NCI-H345 treated with DMSO at 0.1 percent for 48 hours (cell line): Measurements from ENCODE around the gene PLEKHG5.

Experiments used
- DNase-seq: peaks from one replicate; lab custom pipeline; 2025; ENCODE audit not compliant: unreplicated experiment; lab: John Stamatoyannopoulos, UW

The PLEKHG5 gene

GRCh38 chr1:6491480-6491962 lies at the start of gene PLEKHG5:
PLEKHG5 (minus strand) TSS chr1:6491667; CDS start chr1:6477571, 14,096 bp downstream.
- DNase-seq = no peak

GRCh38 chr1:6538956-6539355 lies 47.5 kb upstream of the PLEKHG5 start:
- DNase-seq = no peak

- DNase-seq = no peak
These were observed 44.8 kb upstream of the PLEKHG5 start for GRCh38 chr1:6536291-6536690.

GRCh38 chr1:6535214-6535613 lies 43.7 kb upstream of the PLEKHG5 start:
- no peak for DNase-seq

- no peak for DNase-seq
These were observed 42.9 kb upstream of the PLEKHG5 start for GRCh38 chr1:6534248-6534822.

- no peak for DNase-seq
These were observed 40.5 kb upstream of the PLEKHG5 start for GRCh38 chr1:6531996-6532395.

GRCh38 chr1:6530504-6531160 lies 39.2 kb upstream of the PLEKHG5 start:
- no peak for DNase-seq

GRCh38 chr1:6528492-6528891 lies 37.0 kb upstream of the PLEKHG5 start:
- DNase-seq = no peak

- no peak for DNase-seq
These were observed 34.8 kb upstream of the PLEKHG5 start for GRCh38 chr1:6526316-6526715.

GRCh38 chr1:6523566-6523965 lies 32.1 kb upstream of the PLEKHG5 start:
- no peak for DNase-seq

GRCh38 chr1:6521536-6521935 lies 30.1 kb upstream of the PLEKHG5 start:
- DNase-seq = no peak

GRCh38 chr1:6519935-6520671 lies 28.6 kb upstream of the PLEKHG5 start:
- peak; percentile 76 for DNase-seq

GRCh38 chr1:6519491-6519934 lies 28.0 kb upstream of the PLEKHG5 start:
- DNase-seq = no peak

- DNase-seq = no peak
These were observed 26.0 kb upstream of the PLEKHG5 start for GRCh38 chr1:6517435-6517851.

GRCh38 chr1:6515771-6516170 lies 24.3 kb upstream of the PLEKHG5 start:
- DNase-seq = no peak

GRCh38 chr1:6513320-6513801 lies 21.9 kb upstream of the PLEKHG5 start:
- DNase-seq = no peak

GRCh38 chr1:6512908-6513280 lies 21.4 kb upstream of the PLEKHG5 start:
- no peak for DNase-seq

GRCh38 chr1:6512245-6512907 lies 20.9 kb upstream of the PLEKHG5 start:
- DNase-seq = no peak

- DNase-seq = no peak
These were observed 20.2 kb upstream of the PLEKHG5 start for GRCh38 chr1:6511561-6512244.

- no peak for DNase-seq
These were observed 19.6 kb upstream of the PLEKHG5 start for GRCh38 chr1:6511056-6511455.

GRCh38 chr1:6510493-6510892 lies 19.0 kb upstream of the PLEKHG5 start:
- no peak for DNase-seq
